PFSK-1 (cell line): Measurements from ENCODE around the gene XYLT2.

Source experiments
- FOXP2 ChIP-seq: optimal IDR thresholded peaks from 2 replicates; pipeline ENCODE3; 2011; ENCODE audit warnings: borderline replicate concordance, control low read depth, inconsistent platforms; ENCODE audit not compliant: insufficient read depth; ENCODE audit errors: extremely low read length, extremely low read depth
- POLR2AphosphoS5 ChIP-seq: IDR thresholded peaks from 2 replicates; pipeline ENCODE4 v1.6.1; 2012; ENCODE audit warnings: low read depth, mild to moderate bottlenecking, control low read depth, low read length, moderate library complexity
- REST ChIP-seq, 2 experiments: IDR thresholded peaks; 2 replicates each; pipeline versions ENCODE4 v1.6.1 to v1.8.0; 2011 to 2012; ENCODE audit warnings: low read depth in 2 of 2, low read length in 2 of 2, control low read depth in 1 of 2, inconsistent platforms in 1 of 2, mild to moderate bottlenecking in 1 of 2, moderate library complexity in 1 of 2; ENCODE audit not compliant: insufficient read depth in 1 of 2
- SIN3A ChIP-seq: IDR thresholded peaks from 2 replicates; pipeline ENCODE4 v1.6.1; 2012; ENCODE audit warnings: mild to moderate bottlenecking, low read length, moderate library complexity, borderline replicate concordance; ENCODE audit not compliant: insufficient read depth
- TAF1 ChIP-seq: IDR thresholded peaks from 2 replicates; pipeline ENCODE4 v1.6.1; 2012; ENCODE audit warnings: low read length, control low read depth, borderline replicate concordance; ENCODE audit not compliant: insufficient read depth

XYLT2 gene

DNA sequence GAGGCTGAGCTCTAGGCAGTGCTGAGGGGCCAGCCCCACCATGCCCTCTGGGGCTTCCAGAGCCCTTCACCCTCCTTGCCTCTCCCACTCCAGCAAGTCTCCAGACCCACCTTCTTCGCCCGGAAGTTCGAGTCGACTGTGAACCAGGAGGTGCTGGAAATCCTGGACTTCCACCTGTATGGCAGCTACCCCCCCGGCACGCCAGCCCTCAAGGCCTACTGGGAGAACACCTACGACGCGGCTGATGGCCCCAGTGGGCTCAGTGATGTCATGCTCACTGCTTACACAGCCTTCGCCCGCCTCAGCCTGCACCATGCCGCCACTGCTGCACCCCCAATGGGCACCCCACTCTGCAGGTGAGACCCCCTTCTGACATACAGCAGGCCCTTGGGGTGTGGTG is 10.5 kb downstream of the XYLT2 start:
- TF ChIP-seq SIN3A: no peak
- TF ChIP-seq TAF1: no peak
- no peak for TF ChIP-seq REST (IDR thresholded peaks at IDR 0.05; ENCODE audit: insufficient read depth in 1 of 2, low read depth in 2 of 2, low read length in 2 of 2)
- no peak for TF ChIP-seq POLR2AphosphoS5
- TF ChIP-seq FOXP2: no peak

DNA sequence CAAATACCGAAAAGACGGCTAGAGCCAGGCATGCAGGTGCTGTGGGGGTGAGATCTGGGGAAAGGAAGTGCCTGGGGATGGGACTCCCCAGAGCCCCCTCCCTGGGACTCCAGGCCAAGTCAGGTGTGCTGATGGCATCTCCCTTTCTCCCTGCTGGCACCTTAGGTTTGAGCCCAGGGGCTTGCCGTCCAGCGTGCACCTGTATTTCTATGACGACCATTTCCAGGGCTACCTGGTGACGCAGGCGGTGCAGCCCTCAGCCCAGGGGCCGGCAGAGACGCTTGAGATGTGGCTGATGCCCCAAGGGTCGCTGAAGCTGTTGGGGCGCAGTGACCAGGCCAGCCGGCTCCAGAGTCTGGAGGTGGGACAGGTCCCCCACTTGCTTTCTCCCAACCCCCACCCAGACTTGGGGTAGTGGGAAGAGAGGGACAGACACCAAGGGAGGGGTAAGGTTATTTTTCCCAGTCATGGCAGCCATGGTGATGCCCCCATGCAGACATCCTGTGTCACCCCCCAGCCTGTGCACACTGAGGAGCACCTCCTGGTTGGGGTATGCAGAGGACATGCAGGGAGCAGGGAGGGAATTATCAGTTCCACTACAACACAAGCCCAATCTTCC is 11.1 kb downstream of the XYLT2 start:
- no peak for TF ChIP-seq POLR2AphosphoS5
- no peak for TF ChIP-seq TAF1
- no peak for TF ChIP-seq SIN3A
- no peak for TF ChIP-seq REST (IDR thresholded peaks at IDR 0.05; ENCODE audit: insufficient read depth in 1 of 2, low read depth in 2 of 2, low read length in 2 of 2)
- TF ChIP-seq FOXP2: no peak

DNA sequence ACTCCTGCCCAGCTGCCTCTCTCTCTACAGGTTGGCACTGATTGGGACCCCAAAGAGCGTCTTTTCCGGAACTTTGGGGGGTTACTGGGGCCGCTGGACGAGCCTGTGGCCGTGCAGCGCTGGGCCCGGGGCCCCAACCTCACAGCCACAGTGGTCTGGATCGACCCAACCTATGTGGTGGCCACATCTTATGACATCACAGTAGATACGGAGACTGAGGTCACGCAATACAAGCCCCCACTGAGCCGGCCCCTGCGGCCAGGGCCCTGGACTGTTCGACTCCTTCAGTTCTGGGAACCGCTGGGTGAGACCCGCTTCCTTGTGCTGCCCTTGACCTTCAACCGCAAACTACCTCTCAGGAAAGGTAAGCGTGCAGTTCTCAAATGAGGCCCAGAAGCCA is 12.3 kb downstream of the XYLT2 start:
- TF ChIP-seq POLR2AphosphoS5: no peak

- no peak for TF ChIP-seq SIN3A
- TF ChIP-seq TAF1: no peak
Observed at GRCh38 chr17:50359005-50359699, 13.2 kb downstream of the XYLT2 start.

DNA sequence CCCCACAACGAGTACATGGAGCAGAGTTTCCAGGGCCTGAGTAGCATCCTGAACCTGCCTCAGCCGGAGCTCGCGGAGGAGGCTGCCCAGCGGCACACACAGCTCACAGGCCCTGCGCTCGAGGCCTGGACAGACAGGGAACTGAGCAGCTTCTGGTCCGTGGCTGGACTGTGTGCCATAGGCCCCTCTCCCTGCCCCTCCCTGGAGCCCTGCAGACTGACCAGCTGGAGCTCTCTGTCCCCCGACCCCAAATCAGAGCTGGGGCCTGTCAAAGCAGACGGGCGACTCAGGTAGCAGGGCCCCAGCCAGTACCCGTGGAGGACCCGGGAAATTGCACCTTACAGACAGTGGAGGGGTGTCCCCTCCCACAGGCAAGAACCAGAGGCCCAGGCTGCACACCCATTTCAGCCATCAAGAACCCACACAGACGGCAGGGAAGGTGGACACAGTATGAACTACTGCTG is 14.1 kb downstream of the XYLT2 start:
- TF ChIP-seq FOXP2: no peak

DNA sequence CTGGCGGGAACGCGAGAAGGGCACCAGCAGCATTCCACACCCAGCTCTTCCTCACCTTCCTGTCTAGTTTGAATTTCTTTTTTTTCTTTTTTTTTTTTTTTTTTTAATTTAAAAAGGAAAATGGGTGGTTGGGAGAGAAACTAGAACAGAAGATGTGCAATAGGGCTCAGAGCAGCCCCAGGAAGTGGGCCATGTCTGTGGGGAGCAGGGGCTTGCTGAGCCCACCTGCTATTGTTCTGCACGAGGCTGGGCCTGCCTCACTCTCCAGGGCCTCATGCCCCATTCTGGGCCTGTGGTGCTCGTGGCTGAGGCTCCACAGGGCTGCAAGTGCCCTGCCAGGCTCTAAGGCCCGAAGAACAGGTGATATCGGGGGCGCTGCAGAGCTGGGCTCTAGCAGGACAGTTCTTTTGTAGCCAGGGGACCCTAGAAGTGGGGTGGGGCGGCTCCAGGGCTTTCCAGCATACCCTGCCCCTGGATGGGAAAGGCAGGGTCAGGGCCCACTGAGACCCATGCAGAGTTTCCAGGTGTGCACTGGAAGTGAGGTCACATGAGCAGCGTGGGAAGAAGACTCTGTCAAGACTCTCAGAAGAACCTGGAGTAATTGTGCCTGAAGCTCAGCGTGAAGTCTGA is 14.7 kb downstream of the XYLT2 start:
- TF ChIP-seq SIN3A: no peak
- TF ChIP-seq FOXP2: no peak
- no peak for TF ChIP-seq POLR2AphosphoS5
- no peak for TF ChIP-seq REST (IDR thresholded peaks at IDR 0.05; ENCODE audit: insufficient read depth in 1 of 2, low read depth in 2 of 2, low read length in 2 of 2)
- TF ChIP-seq TAF1: no peak
